ENCODE data around the gene USP51. TPM values are rescaled to one million over a fixed set of nuclear protein-coding genes. Genes with fewer than 3 reads are reported as not detected.

Gene USP51
- total RNA-seq, 1 experiment from 2014 or later, result 6.8 TPM

- H2AK5ac ChIP-seq (ENCODE audit: insufficient read length, low read length), result no peak overlapping the region
- H2BK12ac ChIP-seq (ENCODE audit: insufficient read length, low read depth, low read length), result no peak overlapping the region
- H3K4me1 ChIP-seq (ENCODE audit: insufficient read depth, low read length), result no peaks in the 10 kb centered on the region
- H3K23ac ChIP-seq (ENCODE audit: insufficient read length, low read depth, low read length), result no peak overlapping the region
- H3K14ac ChIP-seq (ENCODE audit: insufficient read depth, low read length), result no peak overlapping the region
- no peak overlapping the region for H3K18ac ChIP-seq (ENCODE audit: insufficient read length, low read depth, low read length)
- Mint-ChIP-seq H3K4me3 (no peak overlapping the region), H3K27ac (no peak overlapping the region; a peak in 1 of 7 replicates), H3K4me1 (peaks cover 0 to 4% of the 10 kb centered on the region in 2 experiments; a peak in 1 of 4 replicates), H3K36me3 (ENCODE audit: insufficient read depth in 1 of 3, low read depth in 3 of 3) (peaks cover 5 to 18% (median 14%) of the 10 kb centered on the region in 3 experiments; a peak in 6 of 7 replicates), H3K27me3 (ENCODE audit: low read depth) (peaks cover 4% of the 10 kb centered on the region), H3K9me3 (peaks cover 69 to 80% of the 10 kb centered on the region in 2 experiments)
- H4K91ac ChIP-seq (ENCODE audit: insufficient read length, low read depth, low read length), result no peak overlapping the region
- no peak overlapping the region for H3K4me2 ChIP-seq (ENCODE audit: insufficient read depth, insufficient read length, low read length)
- H3K9ac ChIP-seq (ENCODE audit: extremely low read depth, insufficient read length, low read length), result no peak overlapping the region
- H3K56ac ChIP-seq (ENCODE audit: insufficient read length, low read depth, low read length), result no peak overlapping the region
- no peak overlapping the region for H4K5ac ChIP-seq (ENCODE audit: insufficient read length, low read depth, low read length)
- H2AFZ ChIP-seq (ENCODE audit: low read length), result no peak overlapping the region
- no peak overlapping the region for H3K27ac ChIP-seq (ENCODE audit: insufficient read length, low read depth, low read length)
- no peaks in the 10 kb centered on the region for H3K27me3 ChIP-seq (ENCODE audit: insufficient read depth, low read length)
- TF ChIP-seq CTCF (conservative IDR thresholded peaks at IDR 0.05), result no peak
- DNase-seq, result no peak
- no peak overlapping the region for H3T11ph ChIP-seq (ENCODE audit: low read length)
- peaks cover 54% of the 10 kb centered on the region for H3K9me3 ChIP-seq (ENCODE audit: control insufficient read depth, low read depth, low read length)
- no peaks in the 10 kb centered on the region for H4K20me1 ChIP-seq (ENCODE audit: control insufficient read depth, insufficient read depth, insufficient read length)
- H3K79me1 ChIP-seq (ENCODE audit: insufficient read depth, low read depth, low read length, poor library complexity, severe bottlenecking), result no peaks in the 10 kb centered on the region
- H3K4ac ChIP-seq (ENCODE audit: low read depth, low read length), result no peak overlapping the region
- H2BK120ac ChIP-seq (ENCODE audit: low read depth, low read length, poor library complexity, severe bottlenecking), result no peak overlapping the region
- no peaks in the 10 kb centered on the region for H3K79me2 ChIP-seq (ENCODE audit: insufficient read depth, low read length)
- no peak overlapping the region for H4K8ac ChIP-seq (replicated peaks; ENCODE audit: insufficient read length, low read depth, low read length)
- H2BK5ac ChIP-seq (ENCODE audit: insufficient read length, low read length), result no peak overlapping the region
- no peaks in the 10 kb centered on the region for H3K23me2 ChIP-seq (ENCODE audit: insufficient read length, low read depth, low read length, poor library complexity, severe bottlenecking)
- H2BK15ac ChIP-seq (ENCODE audit: low read depth, low read length), result no peak overlapping the region
- no peak overlapping the region for H2BK20ac ChIP-seq (ENCODE audit: low read depth, low read length, poor library complexity, severe bottlenecking)
Measured at GRCh38 chrX:55484948-55485347, 4.7 kb downstream of the USP51 start.
